HepG2 (cell line): ENCODE results near the gene SEMA3F. TPM values are rescaled to one million over a fixed set of nuclear protein-coding genes. Genes with fewer than 3 reads are reported as not detected.

ENCODE experiments used
- AGO1 ChIP-seq: fragments of 200-400 bp; formaldehyde crosslinking; IDR thresholded peaks from 2 replicates; pipeline ENCODE4 v1.6.1; 2017; ENCODE audit warnings: mild to moderate bottlenecking, low read depth, low read length, moderate library complexity; ENCODE audit not compliant: poor library complexity, severe bottlenecking
- AGO2 ChIP-seq: fragments of 200-400 bp; formaldehyde crosslinking; optimal IDR thresholded peaks from 2 replicates; pipeline ENCODE3; 2017; ENCODE audit warnings: mild to moderate bottlenecking, low read depth, low read length, moderate library complexity
- ERF ChIP-seq: IDR thresholded peaks from 2 replicates; pipeline ENCODE4 v1.6.1; 2018; ENCODE audit warnings: missing biosample characterization, missing genetic modification reagents
- ETV5 ChIP-seq: IDR thresholded peaks from 2 replicates; pipeline ENCODE4 v1.6.1; 2018; ENCODE audit warnings: missing biosample characterization, missing genetic modification reagents, inconsistent platforms, borderline replicate concordance
- GLI4 ChIP-seq: sonication (generic); formaldehyde crosslinking; IDR thresholded peaks from 2 replicates; pipeline ENCODE4 v1.5.1; 2020; ENCODE audit warnings: missing genetic modification reagents, mild to moderate bottlenecking, moderate library complexity, borderline replicate concordance
- GZF1 ChIP-seq: sonication (generic); formaldehyde crosslinking; IDR thresholded peaks from 2 replicates; pipeline ENCODE4 v1.5.1; 2020; ENCODE audit warnings: mild to moderate bottlenecking, missing genetic modification reagents
- HNRNPH1 ChIP-seq: fragments of 200-400 bp; formaldehyde crosslinking; optimal IDR thresholded peaks from 2 replicates; pipeline ENCODE3; 2017; ENCODE audit warnings: mild to moderate bottlenecking, low read depth, low read length
- MED13 ChIP-seq: sonication (generic); formaldehyde crosslinking; IDR thresholded peaks from 2 replicates; pipeline ENCODE4 v1.5.0; 2020; ENCODE audit warnings: missing genetic modification reagents
- NCOR1 ChIP-seq: fragments of 200-600 bp; sonication (generic); IDR thresholded peaks from 2 replicates; pipeline ENCODE4 v1.7.0; 2017; ENCODE audit warnings: antibody characterized with exemption, low read length, borderline replicate concordance
- NFATC3 ChIP-seq: sonication (generic); formaldehyde crosslinking; IDR thresholded peaks from 2 replicates; pipeline ENCODE4 v1.5.1; 2020; ENCODE audit warnings: mild to moderate bottlenecking, missing genetic modification reagents
- NFIB ChIP-seq: sonication (generic); formaldehyde crosslinking; IDR thresholded peaks from 2 replicates; pipeline ENCODE4 v1.9.0; 2021; ENCODE audit warnings: missing genetic modification reagents, mild to moderate bottlenecking, borderline replicate concordance
- PLRG1 ChIP-seq: fragments of 450-650 bp; conservative IDR thresholded peaks from 2 replicates; pipeline ENCODE4 v1.6.1; 2016
- SKI ChIP-seq: fragments of 450-650 bp; IDR thresholded peaks from one replicate; pipeline ENCODE4 v1.6.1; 2018; ENCODE audit warnings: mild to moderate bottlenecking; ENCODE audit not compliant: partially characterized antibody
- SP1 ChIP-seq, 2 experiments: fragments of 450-650 bp in 1 of 2; sonication (generic) in 1 of 2; formaldehyde crosslinking in 1 of 2; IDR thresholded peaks; 2 replicates each; pipeline versions ENCODE4 v1.4.0 to v1.6.1; 2016 to 2020; ENCODE audit warnings: missing genetic modification reagents in 1 of 2
- ZNF331 ChIP-seq: sonication (generic); formaldehyde crosslinking; IDR thresholded peaks from 2 replicates; pipeline ENCODE4 v1.4.0; 2020; ENCODE audit warnings: missing genetic modification reagents
- ZNF549 ChIP-seq: sonication (generic); formaldehyde crosslinking; IDR thresholded peaks from 2 replicates; pipeline ENCODE4 v1.5.0; 2020; ENCODE audit warnings: missing genetic modification reagents
- ZNF556 ChIP-seq: sonication (generic); formaldehyde crosslinking; IDR thresholded peaks from 2 replicates; pipeline ENCODE4 v1.4.0; 2020; ENCODE audit warnings: mild to moderate bottlenecking, missing genetic modification reagents, borderline replicate concordance
- ZNF850 ChIP-seq: sonication (generic); formaldehyde crosslinking; conservative IDR thresholded peaks from 2 replicates; pipeline ENCODE4 v1.9.0; 2021; ENCODE audit warnings: mild to moderate bottlenecking, missing genetic modification reagents
- ZSCAN31 ChIP-seq: sonication (generic); formaldehyde crosslinking; IDR thresholded peaks from 2 replicates; pipeline ENCODE4 v1.5.0; 2020; ENCODE audit warnings: low read depth, mild to moderate bottlenecking, missing genetic modification reagents
- polyA plus RNA-seq, 8 experiments: library from polyadenylated mRNA; depleted of rRNA in 3 of 8; stranded (reverse) in 7 of 8; unstranded in 1 of 8; fragments of >200 nt; fragmentation: Illumina TruSeq in 4 of 8; extraction: Trizol in 4 of 8; gene quantifications; 2 replicates each; pipeline versions ENCODE4 v1.2.1 to v1.2.3, GENCODE V29; 2011 to 2016; ENCODE audit warnings: low read depth in 4 of 8, missing spikeins in 1 of 8, mixed read lengths in 1 of 8; ENCODE audit not compliant: insufficient read depth in 1 of 8
- total RNA-seq, 5 experiments: library from RNA; depleted of rRNA; stranded (reverse); fragments of >200 nt; fragmentation: Illumina TruSeq; extraction: Trizol; gene quantifications; 2 replicates each; pipeline ENCODE4 v1.2.3, GENCODE V29; 2016; ENCODE audit warnings: low read depth in 1 of 5
- TF ChIP-seq, protein P1 (sequence below): sonication (generic); formaldehyde crosslinking; IDR thresholded peaks from 2 replicates; pipeline ENCODE4 v1.4.0; 2020; ENCODE audit warnings: missing genetic modification reagents, borderline replicate concordance
- TF ChIP-seq, protein P2 (sequence below): sonication (generic); formaldehyde crosslinking; IDR thresholded peaks from 2 replicates; pipeline ENCODE4 v1.9.0; 2021; ENCODE audit warnings: missing genetic modification reagents, mild to moderate bottlenecking, borderline replicate concordance
- TF ChIP-seq, protein P3 (sequence below): sonication (generic); formaldehyde crosslinking; IDR thresholded peaks from 2 replicates; pipeline ENCODE4 v1.4.0; 2020; ENCODE audit warnings: missing genetic modification reagents

Gene SEMA3F
- total and polyA plus RNA-seq, 2 of the 13 experiments (the other 11 are each of a cell fraction or from before 2014, with no cell fraction given), result 7.6 to 17.2 TPM

DNA sequence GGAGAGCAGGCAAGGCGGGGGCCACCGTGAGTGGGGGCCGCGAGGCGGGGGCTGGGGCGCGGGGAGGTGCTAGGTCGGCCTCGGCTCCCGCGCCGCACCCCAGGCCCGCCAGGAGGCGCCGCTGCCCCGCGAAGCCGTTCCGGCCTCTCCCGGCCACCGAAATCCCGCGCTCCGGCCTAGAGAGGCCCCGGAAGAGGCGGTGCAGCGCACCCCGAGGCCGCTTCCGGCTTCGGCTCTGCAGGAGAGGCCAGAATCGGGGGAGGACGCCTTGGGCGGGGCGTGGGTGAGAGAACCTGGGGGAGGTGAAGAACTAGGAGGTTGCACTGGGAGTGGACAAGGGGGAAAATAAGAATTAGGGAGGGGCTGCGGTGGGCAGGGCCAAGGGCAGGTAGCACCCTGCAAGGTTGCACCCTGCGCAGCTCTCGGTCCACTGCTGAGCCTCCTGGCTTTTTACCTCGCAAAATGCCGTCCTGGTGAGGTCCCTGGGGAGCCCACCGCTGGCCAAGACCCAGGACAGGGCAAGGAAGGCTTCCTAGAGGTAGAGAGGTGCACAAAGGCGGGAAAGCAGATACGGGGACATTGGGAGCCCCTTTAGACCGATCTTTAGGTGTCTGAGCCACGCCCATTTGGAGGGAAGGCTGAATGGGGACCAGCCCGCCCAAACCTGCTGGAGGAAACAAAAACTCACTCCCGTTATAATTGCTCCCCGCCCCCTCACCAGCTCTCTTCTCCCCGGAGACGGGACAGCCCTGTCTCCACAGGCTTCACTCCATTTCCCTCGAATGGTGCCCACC, 72.5 kb downstream of the SEMA3F start (continued):
- TF ChIP-seq SP1 (IDR thresholded peaks at IDR 0.05) (no peak), SP1 (CRISPR knock-in tag; IDR thresholded peaks at IDR 0.05) (peak; percentile 86), MED13 (CRISPR knock-in tag) (peak; percentile 19; the same call in 1 of the 2 replicates), ZNF549 (CRISPR knock-in tag) (no peak), PLRG1 (no peak), HNRNPH1 (peak; percentile 35), ZNF556 (CRISPR knock-in tag) (peak; percentile 65), GLI4 (no peak), AGO1 (no peak), ZSCAN31 (CRISPR knock-in tag) (peak; percentile 68; the same call in 1 of the 2 replicates), ETV5 (CRISPR knock-in tag) (peak; percentile 94), NCOR1 (no peak), ZNF331 (CRISPR knock-in tag) (peak; percentile 70), ZNF850 (CRISPR knock-in tag) (no peak), ERF (CRISPR knock-in tag) (peak; percentile 92), SKI (peak; percentile 62), GZF1 (CRISPR knock-in tag) (0 out of 2 replicates have a peak, but pooled peaks have one; percentile 29), NFIB (no peak), AGO2 (no peak), NFATC3 (CRISPR knock-in tag) (no peak)
- TF ChIP-seq, protein P1, sequence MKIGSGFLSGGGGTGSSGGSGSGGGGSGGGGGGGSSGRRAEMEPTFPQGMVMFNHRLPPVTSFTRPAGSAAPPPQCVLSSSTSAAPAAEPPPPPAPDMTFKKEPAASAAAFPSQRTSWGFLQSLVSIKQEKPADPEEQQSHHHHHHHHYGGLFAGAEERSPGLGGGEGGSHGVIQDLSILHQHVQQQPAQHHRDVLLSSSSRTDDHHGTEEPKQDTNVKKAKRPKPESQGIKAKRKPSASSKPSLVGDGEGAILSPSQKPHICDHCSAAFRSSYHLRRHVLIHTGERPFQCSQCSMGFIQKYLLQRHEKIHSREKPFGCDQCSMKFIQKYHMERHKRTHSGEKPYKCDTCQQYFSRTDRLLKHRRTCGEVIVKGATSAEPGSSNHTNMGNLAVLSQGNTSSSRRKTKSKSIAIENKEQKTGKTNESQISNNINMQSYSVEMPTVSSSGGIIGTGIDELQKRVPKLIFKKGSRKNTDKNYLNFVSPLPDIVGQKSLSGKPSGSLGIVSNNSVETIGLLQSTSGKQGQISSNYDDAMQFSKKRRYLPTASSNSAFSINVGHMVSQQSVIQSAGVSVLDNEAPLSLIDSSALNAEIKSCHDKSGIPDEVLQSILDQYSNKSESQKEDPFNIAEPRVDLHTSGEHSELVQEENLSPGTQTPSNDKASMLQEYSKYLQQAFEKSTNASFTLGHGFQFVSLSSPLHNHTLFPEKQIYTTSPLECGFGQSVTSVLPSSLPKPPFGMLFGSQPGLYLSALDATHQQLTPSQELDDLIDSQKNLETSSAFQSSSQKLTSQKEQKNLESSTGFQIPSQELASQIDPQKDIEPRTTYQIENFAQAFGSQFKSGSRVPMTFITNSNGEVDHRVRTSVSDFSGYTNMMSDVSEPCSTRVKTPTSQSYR (CRISPR knock-in tag), result peak; percentile 35; the same call in 1 of the 2 replicates
- TF ChIP-seq, protein P2, sequence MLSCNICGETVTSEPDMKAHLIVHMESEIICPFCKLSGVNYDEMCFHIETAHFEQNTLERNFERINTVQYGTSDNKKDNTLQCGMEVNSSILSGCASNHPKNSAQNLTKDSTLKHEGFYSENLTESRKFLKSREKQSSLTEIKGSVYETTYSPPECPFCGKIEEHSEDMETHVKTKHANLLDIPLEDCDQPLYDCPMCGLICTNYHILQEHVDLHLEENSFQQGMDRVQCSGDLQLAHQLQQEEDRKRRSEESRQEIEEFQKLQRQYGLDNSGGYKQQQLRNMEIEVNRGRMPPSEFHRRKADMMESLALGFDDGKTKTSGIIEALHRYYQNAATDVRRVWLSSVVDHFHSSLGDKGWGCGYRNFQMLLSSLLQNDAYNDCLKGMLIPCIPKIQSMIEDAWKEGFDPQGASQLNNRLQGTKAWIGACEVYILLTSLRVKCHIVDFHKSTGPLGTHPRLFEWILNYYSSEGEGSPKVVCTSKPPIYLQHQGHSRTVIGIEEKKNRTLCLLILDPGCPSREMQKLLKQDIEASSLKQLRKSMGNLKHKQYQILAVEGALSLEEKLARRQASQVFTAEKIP (CRISPR knock-in tag), result no peak
- TF ChIP-seq, protein P3, sequence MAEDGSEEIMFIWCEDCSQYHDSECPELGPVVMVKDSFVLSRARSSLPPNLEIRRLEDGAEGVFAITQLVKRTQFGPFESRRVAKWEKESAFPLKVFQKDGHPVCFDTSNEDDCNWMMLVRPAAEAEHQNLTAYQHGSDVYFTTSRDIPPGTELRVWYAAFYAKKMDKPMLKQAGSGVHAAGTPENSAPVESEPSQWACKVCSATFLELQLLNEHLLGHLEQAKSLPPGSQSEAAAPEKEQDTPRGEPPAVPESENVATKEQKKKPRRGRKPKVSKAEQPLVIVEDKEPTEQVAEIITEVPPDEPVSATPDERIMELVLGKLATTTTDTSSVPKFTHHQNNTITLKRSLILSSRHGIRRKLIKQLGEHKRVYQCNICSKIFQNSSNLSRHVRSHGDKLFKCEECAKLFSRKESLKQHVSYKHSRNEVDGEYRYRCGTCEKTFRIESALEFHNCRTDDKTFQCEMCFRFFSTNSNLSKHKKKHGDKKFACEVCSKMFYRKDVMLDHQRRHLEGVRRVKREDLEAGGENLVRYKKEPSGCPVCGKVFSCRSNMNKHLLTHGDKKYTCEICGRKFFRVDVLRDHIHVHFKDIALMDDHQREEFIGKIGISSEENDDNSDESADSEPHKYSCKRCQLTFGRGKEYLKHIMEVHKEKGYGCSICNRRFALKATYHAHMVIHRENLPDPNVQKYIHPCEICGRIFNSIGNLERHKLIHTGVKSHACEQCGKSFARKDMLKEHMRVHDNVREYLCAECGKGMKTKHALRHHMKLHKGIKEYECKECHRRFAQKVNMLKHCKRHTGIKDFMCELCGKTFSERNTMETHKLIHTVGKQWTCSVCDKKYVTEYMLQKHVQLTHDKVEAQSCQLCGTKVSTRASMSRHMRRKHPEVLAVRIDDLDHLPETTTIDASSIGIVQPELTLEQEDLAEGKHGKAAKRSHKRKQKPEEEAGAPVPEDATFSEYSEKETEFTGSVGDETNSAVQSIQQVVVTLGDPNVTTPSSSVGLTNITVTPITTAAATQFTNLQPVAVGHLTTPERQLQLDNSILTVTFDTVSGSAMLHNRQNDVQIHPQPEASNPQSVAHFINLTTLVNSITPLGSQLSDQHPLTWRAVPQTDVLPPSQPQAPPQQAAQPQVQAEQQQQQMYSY (CRISPR knock-in tag), result no peak
